IMR-90 (cell line): Measurements from ENCODE around the gene SNX5.

ENCODE experiments used
- CTCF ChIP-seq: conservative IDR thresholded peaks from 2 replicates; pipeline ENCODE4 v1.5.1; 2012; ENCODE audit warnings: mild to moderate bottlenecking, low read depth, low read length, improper control_type of control experiment
- FOS ChIP-seq: fragments of 150-350 bp; IDR thresholded peaks from 2 replicates; pipeline ENCODE4 v1.6.1; 2016; ENCODE audit warnings: low read depth, low read length
- NFE2L2 ChIP-seq: fragments of 150-350 bp; IDR thresholded peaks from 2 replicates; pipeline ENCODE4 v1.6.1; 2016; ENCODE audit warnings: low read depth, mild to moderate bottlenecking, low read length
- TF ChIP-seq, protein P1 (sequence below): fragments of 150-350 bp; IDR thresholded peaks from 2 replicates; pipeline ENCODE4 v1.6.1; 2017; ENCODE audit warnings: mild to moderate bottlenecking, antibody characterized with exemption, low read length, low read depth

GRCh38 chr20:17933711-17934110 is 34.9 kb downstream of the SNX5 start:
- TF ChIP-seq CTCF: no peak
- no peak for TF ChIP-seq FOS
- TF ChIP-seq, protein P1, sequence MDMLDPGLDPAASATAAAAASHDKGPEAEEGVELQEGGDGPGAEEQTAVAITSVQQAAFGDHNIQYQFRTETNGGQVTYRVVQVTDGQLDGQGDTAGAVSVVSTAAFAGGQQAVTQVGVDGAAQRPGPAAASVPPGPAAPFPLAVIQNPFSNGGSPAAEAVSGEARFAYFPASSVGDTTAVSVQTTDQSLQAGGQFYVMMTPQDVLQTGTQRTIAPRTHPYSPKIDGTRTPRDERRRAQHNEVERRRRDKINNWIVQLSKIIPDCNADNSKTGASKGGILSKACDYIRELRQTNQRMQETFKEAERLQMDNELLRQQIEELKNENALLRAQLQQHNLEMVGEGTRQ: no peak
- TF ChIP-seq NFE2L2: no peak
